ENCODE data around the gene BAHCC1. TPM values are rescaled to one million over a fixed set of nuclear protein-coding genes. Genes with fewer than 3 reads are reported as not detected.

BAHCC1 gene
- total RNA-seq, 2 experiments from 2014 or later: 0.40 to 0.65 TPM

- H3K27ac Mint-ChIP-seq: no peak overlapping the region
- H3K36me3 Mint-ChIP-seq (ENCODE audit: low read depth): no peaks in the 10 kb centered on the region
- H3K4me3 Mint-ChIP-seq: no peak overlapping the region
- ATAC-seq (no peak), DNase-seq (no peak)
- intact Hi-C loops (cut with micrococcal nuclease): no loop called here
- H3K4me1 Mint-ChIP-seq (ENCODE audit: low read depth): peaks cover under 1% of the 10 kb centered on the region
- no peaks in the 10 kb centered on the region for H3K27me3 Mint-ChIP-seq
- TF ChIP-seq, protein P1, sequence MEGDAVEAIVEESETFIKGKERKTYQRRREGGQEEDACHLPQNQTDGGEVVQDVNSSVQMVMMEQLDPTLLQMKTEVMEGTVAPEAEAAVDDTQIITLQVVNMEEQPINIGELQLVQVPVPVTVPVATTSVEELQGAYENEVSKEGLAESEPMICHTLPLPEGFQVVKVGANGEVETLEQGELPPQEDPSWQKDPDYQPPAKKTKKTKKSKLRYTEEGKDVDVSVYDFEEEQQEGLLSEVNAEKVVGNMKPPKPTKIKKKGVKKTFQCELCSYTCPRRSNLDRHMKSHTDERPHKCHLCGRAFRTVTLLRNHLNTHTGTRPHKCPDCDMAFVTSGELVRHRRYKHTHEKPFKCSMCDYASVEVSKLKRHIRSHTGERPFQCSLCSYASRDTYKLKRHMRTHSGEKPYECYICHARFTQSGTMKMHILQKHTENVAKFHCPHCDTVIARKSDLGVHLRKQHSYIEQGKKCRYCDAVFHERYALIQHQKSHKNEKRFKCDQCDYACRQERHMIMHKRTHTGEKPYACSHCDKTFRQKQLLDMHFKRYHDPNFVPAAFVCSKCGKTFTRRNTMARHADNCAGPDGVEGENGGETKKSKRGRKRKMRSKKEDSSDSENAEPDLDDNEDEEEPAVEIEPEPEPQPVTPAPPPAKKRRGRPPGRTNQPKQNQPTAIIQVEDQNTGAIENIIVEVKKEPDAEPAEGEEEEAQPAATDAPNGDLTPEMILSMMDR (IDR thresholded peaks at IDR 0.05): no peak
- POLR2A ChIA-PET: no interaction called here
- H3K9me3 Mint-ChIP-seq: no peaks in the 10 kb centered on the region
- CTCF ChIA-PET: no interaction called here
Measured at GRCh38 chr17:81459224-81459623, 64.0 kb downstream of the BAHCC1 start.

DNA sequence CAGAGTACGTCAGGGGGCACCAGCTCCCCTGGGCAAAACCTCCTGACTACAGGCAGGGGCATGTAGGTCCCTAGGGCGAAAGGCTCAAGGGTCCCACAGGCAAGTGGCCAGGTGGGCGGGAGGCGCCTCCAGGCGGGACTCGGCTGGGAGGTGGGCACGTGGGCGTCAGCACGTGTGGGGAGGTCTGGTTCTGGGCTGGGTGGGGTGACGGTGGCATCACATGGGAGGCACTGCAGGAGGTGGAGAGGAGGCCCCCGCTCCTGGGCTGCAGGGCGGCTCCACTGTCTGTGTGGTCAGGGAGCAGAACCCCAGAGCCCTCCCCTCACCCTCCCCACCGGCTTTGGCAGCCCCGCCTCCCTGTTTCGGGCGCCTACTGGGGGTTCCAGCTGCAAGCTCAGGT lies 64.6 kb downstream of the BAHCC1 start:
- intact Hi-C loops (cut with micrococcal nuclease): no loop called here
- TF ChIP-seq, protein P1 (IDR thresholded peaks at IDR 0.05): no peak
- ChIA-PET CTCF (no interaction called here), POLR2A (no interaction called here)
- Mint-ChIP-seq H3K4me3 (no peak overlapping the region), H3K9me3 (no peaks in the 10 kb centered on the region), H3K4me1 (ENCODE audit: low read depth) (no peaks in the 10 kb centered on the region), H3K36me3 (ENCODE audit: low read depth) (no peaks in the 10 kb centered on the region), H3K27ac (no peak overlapping the region), H3K27me3 (no peaks in the 10 kb centered on the region)
- no peak for DNase-seq
- ATAC-seq: no peak

GRCh38 chr17:81460856-81461460 lies 65.7 kb downstream of the BAHCC1 start:
- TF ChIP-seq, protein P1 (IDR thresholded peaks at IDR 0.05): no peak
- Mint-ChIP-seq H3K27me3 (no peaks in the 10 kb centered on the region), H3K36me3 (ENCODE audit: low read depth) (no peaks in the 10 kb centered on the region), H3K27ac (no peak overlapping the region), H3K9me3 (no peaks in the 10 kb centered on the region), H3K4me1 (ENCODE audit: low read depth) (no peaks in the 10 kb centered on the region), H3K4me3 (no peak overlapping the region)
- DNase-seq (no peak), ATAC-seq (peak; percentile 24)
- ChIA-PET CTCF (interaction anchor here (0.8 to 1.1 kb wide), 3 partner anchors 20 to 438 kb away, joined by 3 to 5 read pairs (median 3); no protein-coding TSS in a partner anchor), POLR2A (no interaction called here)
- intact Hi-C loops (cut with micrococcal nuclease): no loop called here

DNA sequence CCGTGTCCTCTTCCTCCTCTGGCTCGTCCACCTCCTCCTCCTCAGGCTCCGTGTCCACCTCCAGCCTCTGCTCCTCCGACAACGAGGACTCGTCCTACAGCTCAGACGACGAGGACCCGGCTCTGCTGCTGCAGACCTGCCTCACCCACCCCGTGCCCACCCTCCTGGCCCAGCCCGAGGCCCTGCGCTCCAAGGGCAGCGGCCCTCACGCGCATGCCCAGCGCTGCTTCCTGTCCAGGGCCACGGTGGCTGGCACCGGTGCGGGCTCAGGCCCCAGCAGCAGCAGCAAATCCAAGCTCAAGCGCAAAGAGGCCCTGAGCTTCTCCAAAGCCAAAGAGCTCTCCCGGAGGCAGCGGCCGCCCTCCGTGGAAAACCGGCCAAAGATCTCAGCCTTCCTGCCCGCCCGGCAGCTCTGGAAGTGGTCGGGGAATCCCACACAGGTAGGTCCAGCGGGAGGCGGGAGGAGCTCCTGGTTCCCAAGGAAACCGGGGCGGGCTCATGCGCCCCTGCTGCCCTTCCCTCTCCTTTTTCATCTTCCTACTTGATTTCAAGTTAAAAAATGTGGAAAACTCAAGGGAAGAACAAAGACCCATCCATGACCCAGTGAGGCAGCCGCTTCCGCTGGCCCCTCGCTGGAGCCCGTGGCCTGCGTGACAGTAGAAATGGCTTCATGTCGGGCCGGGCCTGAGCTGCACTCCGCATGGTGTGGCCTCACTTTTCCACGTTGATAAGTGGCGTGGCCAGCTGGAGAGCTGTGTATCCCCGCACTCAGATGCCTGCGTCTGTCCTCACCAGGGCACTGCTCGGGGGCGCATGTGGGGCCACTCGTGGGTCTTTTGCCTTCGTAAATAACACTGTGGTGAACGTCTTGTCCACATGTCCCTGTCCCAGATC lies 66.6 kb downstream of the BAHCC1 start:
- TF ChIP-seq, protein P1 (IDR thresholded peaks at IDR 0.05): no peak
- H3K36me3 Mint-ChIP-seq (ENCODE audit: low read depth): no peaks in the 10 kb centered on the region
- ATAC-seq (no peak), DNase-seq (no peak)
- ChIA-PET CTCF (interaction anchor here (0.8 to 1.1 kb wide), 2 partner anchors 21 to 439 kb away, joined by 3 to 5 read pairs; no protein-coding TSS in a partner anchor), POLR2A (no interaction called here)
- H3K4me3 Mint-ChIP-seq: no peak overlapping the region
- H3K27me3 Mint-ChIP-seq: no peaks in the 10 kb centered on the region
- intact Hi-C loops (cut with micrococcal nuclease): no loop called here
- H3K9me3 Mint-ChIP-seq: no peaks in the 10 kb centered on the region
- H3K4me1 Mint-ChIP-seq (ENCODE audit: low read depth): no peaks in the 10 kb centered on the region
- H3K27ac Mint-ChIP-seq: no peak overlapping the region

DNA sequence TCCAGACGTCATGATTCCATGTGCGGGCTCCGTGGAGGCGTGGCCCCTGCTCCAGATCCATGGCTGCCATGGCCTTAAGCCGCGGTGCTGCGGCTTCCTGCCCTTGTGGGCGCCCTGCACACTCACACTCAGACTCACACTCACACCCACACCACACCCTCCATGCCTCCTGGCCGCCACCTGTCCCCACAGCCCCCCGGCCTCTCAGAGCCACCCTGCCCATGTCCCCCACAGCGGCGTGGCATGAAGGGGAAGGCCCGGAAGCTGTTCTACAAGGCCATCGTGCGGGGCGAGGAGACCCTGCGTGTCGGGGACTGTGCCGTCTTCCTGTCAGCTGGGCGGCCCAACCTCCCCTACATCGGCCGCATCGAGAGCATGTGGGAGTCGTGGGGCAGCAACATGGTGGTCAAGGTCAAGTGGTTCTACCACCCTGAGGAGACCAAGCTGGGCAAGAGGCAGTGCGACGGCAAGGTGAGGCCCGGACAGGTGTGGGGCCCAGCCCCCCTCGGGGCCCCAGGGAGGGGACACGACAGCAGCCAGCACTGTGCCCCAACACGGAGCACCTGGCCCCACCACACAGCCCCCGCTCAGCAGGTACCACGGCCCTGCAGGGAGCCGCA lies 67.4 kb downstream of the BAHCC1 start:
- Mint-ChIP-seq H3K9me3 (no peaks in the 10 kb centered on the region), H3K27me3 (no peaks in the 10 kb centered on the region), H3K27ac (no peak overlapping the region), H3K4me1 (ENCODE audit: low read depth) (no peaks in the 10 kb centered on the region), H3K4me3 (no peak overlapping the region), H3K36me3 (ENCODE audit: low read depth) (no peaks in the 10 kb centered on the region)
- DNase-seq: no peak
- ChIA-PET CTCF (no interaction called here), POLR2A (no interaction called here)
- ATAC-seq: no peak
- TF ChIP-seq, protein P1 (IDR thresholded peaks at IDR 0.05): no peak
- intact Hi-C loops (cut with micrococcal nuclease): no loop called here
